Endothelial cell (in vitro differentiated cells): ENCODE measurements around the gene AXDND1. TPM values are rescaled to one million over a fixed set of nuclear protein-coding genes. Genes with fewer than 3 reads are reported as not detected.

Experiments
- DNase-seq: peaks from one replicate; pipeline ENCODE4 v3.0.0; 2021; ENCODE audit warnings: low spot score
- H3K27ac Mint-ChIP-seq: one replicate; pipeline ENCODE4 v1.8.0; 2021; ENCODE audit warnings: mixed read lengths, inconsistent platforms; ENCODE audit not compliant: unreplicated experiment
- H3K27me3 Mint-ChIP-seq: one replicate; pipeline ENCODE4 v1.8.0; 2021; ENCODE audit warnings: mild to moderate bottlenecking, moderate library complexity, mixed read lengths, inconsistent platforms; ENCODE audit not compliant: unreplicated experiment
- H3K36me3 Mint-ChIP-seq: one replicate; pipeline ENCODE4 v1.8.0; 2021; ENCODE audit warnings: mild to moderate bottlenecking, low read depth, mixed read lengths, inconsistent platforms; ENCODE audit not compliant: unreplicated experiment
- H3K4me1 Mint-ChIP-seq: one replicate; pipeline ENCODE4 v1.8.0; 2021; ENCODE audit warnings: mild to moderate bottlenecking, mixed read lengths, inconsistent platforms; ENCODE audit not compliant: unreplicated experiment
- H3K4me3 Mint-ChIP-seq: one replicate; pipeline ENCODE4 v1.8.0; 2021; ENCODE audit warnings: mild to moderate bottlenecking, mixed read lengths, inconsistent platforms; ENCODE audit not compliant: unreplicated experiment
- H3K9me3 Mint-ChIP-seq: one replicate; pipeline ENCODE4 v1.8.0; 2021; ENCODE audit warnings: mixed read lengths, inconsistent platforms; ENCODE audit not compliant: unreplicated experiment
- CTCF ChIP-seq: fragments of 200-600 bp; sonication (generic); IDR thresholded peaks from one replicate; pipeline ENCODE4 v1.5.0; 2021; ENCODE audit warnings: antibody characterized with exemption; ENCODE audit not compliant: unreplicated experiment
- total RNA-seq: library from RNA; stranded (reverse); fragmentation: NEBNext Ultra II Directional; extraction: Animal tissue kit (Norgen Biotek cat#: 25700); gene quantifications from one replicate; pipeline ENCODE4 v1.2.1, GENCODE V29; 2021; ENCODE audit not compliant: unreplicated experiment

Gene AXDND1
- total RNA-seq, 1 donor from 2014 or later: not detected

GRCh38 chr1:179530352-179530751 lies 164.6 kb downstream of the AXDND1 start:
- TF ChIP-seq CTCF: no peak

GRCh38 chr1:179541774-179542173 lies 176.0 kb downstream of the AXDND1 start:
- no peak for TF ChIP-seq CTCF

More at GRCh38 chr1:179530352-179530751, 164.6 kb downstream of the AXDND1 start:
- no peaks in the 10 kb centered on the region for H3K4me1 Mint-ChIP-seq
- H3K27me3 Mint-ChIP-seq: no peaks in the 10 kb centered on the region
- H3K36me3 Mint-ChIP-seq: no peaks in the 10 kb centered on the region
- no peak for DNase-seq
- no peak overlapping the region for H3K27ac Mint-ChIP-seq
- no peaks in the 10 kb centered on the region for H3K9me3 Mint-ChIP-seq
- H3K4me3 Mint-ChIP-seq: no peak overlapping the region

GRCh38 chr1:179545321-179545720 lies 179.6 kb downstream of the AXDND1 start:
- TF ChIP-seq CTCF: no peak
- H3K4me1 Mint-ChIP-seq: no peaks in the 10 kb centered on the region
- DNase-seq: no peak
- no peaks in the 10 kb centered on the region for H3K9me3 Mint-ChIP-seq
- H3K4me3 Mint-ChIP-seq: no peak overlapping the region
- no peaks in the 10 kb centered on the region for H3K27me3 Mint-ChIP-seq
- H3K27ac Mint-ChIP-seq: no peak overlapping the region
- H3K36me3 Mint-ChIP-seq: no peaks in the 10 kb centered on the region

More at GRCh38 chr1:179541774-179542173, 176.0 kb downstream of the AXDND1 start:
- no peak overlapping the region for H3K4me3 Mint-ChIP-seq
- DNase-seq: no peak
- no peaks in the 10 kb centered on the region for H3K9me3 Mint-ChIP-seq
- no peaks in the 10 kb centered on the region for H3K4me1 Mint-ChIP-seq
- H3K27ac Mint-ChIP-seq: no peak overlapping the region
- no peaks in the 10 kb centered on the region for H3K36me3 Mint-ChIP-seq
- H3K27me3 Mint-ChIP-seq: peaks cover 4% of the 10 kb centered on the region

- H3K27ac Mint-ChIP-seq: no peak overlapping the region
- H3K4me3 Mint-ChIP-seq: no peak overlapping the region
- TF ChIP-seq CTCF: no peak
- H3K27me3 Mint-ChIP-seq: no peaks in the 10 kb centered on the region
- no peaks in the 10 kb centered on the region for H3K36me3 Mint-ChIP-seq
- no peaks in the 10 kb centered on the region for H3K4me1 Mint-ChIP-seq
- no peak for DNase-seq
- H3K9me3 Mint-ChIP-seq: no peaks in the 10 kb centered on the region
Measured at GRCh38 chr1:179547021-179547535, 181.3 kb downstream of the AXDND1 start.

GRCh38 chr1:179548666-179549367 lies 183.0 kb downstream of the AXDND1 start:
- no peak for TF ChIP-seq CTCF
- Mint-ChIP-seq H3K36me3 (no peaks in the 10 kb centered on the region), H3K4me3 (no peak overlapping the region), H3K4me1 (no peaks in the 10 kb centered on the region), H3K9me3 (no peaks in the 10 kb centered on the region), H3K27me3 (no peaks in the 10 kb centered on the region), H3K27ac (no peak overlapping the region)
- DNase-seq: no peak
